OCI-LY7 (cell line): ENCODE data around the gene KLK1.

Source experiments
- CTCF ChIP-seq: fragments of 200-600 bp; sonication (generic); conservative IDR thresholded peaks from 2 replicates; pipeline ENCODE4 v1.5.1; 2014; ENCODE audit warnings: mild to moderate bottlenecking, antibody characterized with exemption, low read length, moderate library complexity, mixed read lengths
- EZH2phosphoT487 ChIP-seq: fragments of 200-600 bp; sonication (generic); IDR thresholded peaks from 2 replicates; pipeline ENCODE4 v1.6.1; 2018; ENCODE audit warnings: low read depth, borderline replicate concordance, mild to moderate bottlenecking, mixed run types, antibody characterized with exemption, low read length, moderate library complexity, mixed read lengths

- TF ChIP-seq CTCF (no peak), EZH2phosphoT487 (no peak)
Measured at GRCh38 chr19:50831026-50831396, 7.4 kb upstream of the KLK1 start.
